ENCODE measurements around the gene AGPAT4.
A peak's percentile ranks its signal among the peaks of the same experiment; 100 is the strongest.

AGPAT4 gene

GRCh38 chr6:161302949-161303348 lies 29.1 kb upstream of the AGPAT4 start:
- H3K79me1 ChIP-seq (ENCODE audit: low read depth, low read length): no peaks in the 10 kb centered on the region
- H3K4me2 ChIP-seq (ENCODE audit: insufficient read depth, low read length, poor library complexity, severe bottlenecking): no peak overlapping the region
- H2BK12ac ChIP-seq (ENCODE audit: low read length): no peak overlapping the region
- H3K18ac ChIP-seq (ENCODE audit: low read length): no peak overlapping the region
- H3K4me3 ChIP-seq (ENCODE audit: low read length in 2 of 2): no peak overlapping the region
- no CpG with 5 or more reads among the region's 6 CpGs for WGBS, 2 donors (ENCODE audit: extremely low coverage in 2 of 2, insufficient read length in 2 of 2, insufficient replicate concordance in 1 of 2)
- peaks cover 0 to 9% (median 0%) of the 10 kb centered on the region in 3 experiments for H3K27me3 ChIP-seq (ENCODE audit: control insufficient read depth in 3 of 3, insufficient read depth in 3 of 3, low read depth in 1 of 3, low read length in 3 of 3)
- H3K27ac ChIP-seq (replicated peaks; ENCODE audit: low read length): no peak overlapping the region
- no peak overlapping the region for H2BK120ac ChIP-seq (ENCODE audit: low read depth, low read length)
- H3K9me3 ChIP-seq (replicated peaks in 1 of 2; ENCODE audit: control insufficient read depth in 2 of 2, insufficient read depth in 1 of 2, low read depth in 1 of 2, low read length in 2 of 2): peaks cover 0 to 2% of the 10 kb centered on the region in 2 donors
- H3K14ac ChIP-seq (ENCODE audit: low read length): no peak overlapping the region
- H2BK15ac ChIP-seq (ENCODE audit: low read length): no peak overlapping the region
- H4K91ac ChIP-seq (ENCODE audit: low read depth, low read length, poor library complexity): no peak overlapping the region
- H2AK5ac ChIP-seq (ENCODE audit: low read depth, low read length): no peak overlapping the region
- no peak for DNase-seq (ENCODE audit: low spot score)
- no peak overlapping the region for H3K4ac ChIP-seq (ENCODE audit: low read length)
- no peak overlapping the region for H2BK5ac ChIP-seq (ENCODE audit: low read length)
- no peak overlapping the region for H4K8ac ChIP-seq (ENCODE audit: low read depth, low read length)
- no peak overlapping the region for H2AFZ ChIP-seq (ENCODE audit: low read length)
- H3K36me3 ChIP-seq (replicated peaks in 1 of 2; ENCODE audit: control insufficient read depth in 2 of 2, insufficient read depth in 2 of 2, low read length in 2 of 2): peaks cover 0 to 3% of the 10 kb centered on the region in 2 donors
- H3K9ac ChIP-seq (ENCODE audit: low read depth, low read length, poor library complexity): no peak overlapping the region
- no peak overlapping the region for H3K23ac ChIP-seq (ENCODE audit: low read depth, low read length, poor library complexity)
- H3K4me1 ChIP-seq (ENCODE audit: control insufficient read depth in 2 of 2, insufficient read depth in 1 of 2, low read depth in 1 of 2, low read length in 2 of 2): no peaks in the 10 kb centered on the region

- Histone ChIP-seq H2BK120ac (ENCODE audit: low read depth, low read length) (no peak overlapping the region), H2BK12ac (ENCODE audit: low read length) (no peak overlapping the region), H3K4me2 (ENCODE audit: insufficient read depth, low read length, poor library complexity, severe bottlenecking) (no peak overlapping the region), H3K9ac (ENCODE audit: low read depth, low read length, poor library complexity) (no peak overlapping the region), H2AFZ (ENCODE audit: low read length) (no peak overlapping the region), H3K23ac (ENCODE audit: low read depth, low read length, poor library complexity) (peak overlapping the region; percentile 85), H3K36me3 (replicated peaks in 1 of 2; ENCODE audit: control insufficient read depth in 2 of 2, insufficient read depth in 2 of 2, low read length in 2 of 2) (peaks cover 0 to 3% of the 10 kb centered on the region in 2 donors), H3K27ac (replicated peaks; ENCODE audit: low read length) (no peak overlapping the region), H3K18ac (ENCODE audit: low read length) (peak overlapping the region; percentile 80), H2BK15ac (ENCODE audit: low read length) (peak overlapping the region; percentile 11), H4K8ac (ENCODE audit: low read depth, low read length) (no peak overlapping the region), H2AK5ac (ENCODE audit: low read depth, low read length) (no peak overlapping the region), H3K4ac (ENCODE audit: low read length) (no peak overlapping the region), H3K9me3 (replicated peaks in 1 of 2; ENCODE audit: control insufficient read depth in 2 of 2, insufficient read depth in 1 of 2, low read depth in 1 of 2, low read length in 2 of 2) (peaks cover 2 to 3% of the 10 kb centered on the region in 2 donors), H3K79me1 (ENCODE audit: low read depth, low read length) (no peaks in the 10 kb centered on the region), H2BK5ac (ENCODE audit: low read length) (no peak overlapping the region), H3K14ac (ENCODE audit: low read length) (peak overlapping the region; percentile 8), H3K4me1 (ENCODE audit: control insufficient read depth in 2 of 2, insufficient read depth in 1 of 2, low read depth in 1 of 2, low read length in 2 of 2) (no peaks in the 10 kb centered on the region), H4K91ac (ENCODE audit: low read depth, low read length, poor library complexity) (no peak overlapping the region), H3K4me3 (ENCODE audit: low read length in 2 of 2) (peak overlapping the region in 1 of 2 donors; percentile 23), H3K27me3 (ENCODE audit: control insufficient read depth in 3 of 3, insufficient read depth in 3 of 3, low read depth in 1 of 3, low read length in 3 of 3) (peaks cover 0 to 9% (median 0%) of the 10 kb centered on the region in 3 experiments)
- WGBS, 2 donors (ENCODE audit: extremely low coverage in 2 of 2, insufficient read length in 2 of 2, insufficient replicate concordance in 1 of 2): no CpG with 5 or more reads among the region's 2 CpGs
- DNase-seq (ENCODE audit: low spot score): no peak
Observed at GRCh38 chr6:161301338-161301737, 27.5 kb upstream of the AGPAT4 start.

GRCh38 chr6:161300823-161301222 lies 27.0 kb upstream of the AGPAT4 start:
- H3K4me1 ChIP-seq (ENCODE audit: control insufficient read depth in 2 of 2, insufficient read depth in 1 of 2, low read depth in 1 of 2, low read length in 2 of 2): no peaks in the 10 kb centered on the region
- no peak overlapping the region for H3K14ac ChIP-seq (ENCODE audit: low read length)
- H3K4ac ChIP-seq (ENCODE audit: low read length): no peak overlapping the region
- no peak overlapping the region for H3K9ac ChIP-seq (ENCODE audit: low read depth, low read length, poor library complexity)
- no peak overlapping the region for H3K23ac ChIP-seq (ENCODE audit: low read depth, low read length, poor library complexity)
- H2AK5ac ChIP-seq (ENCODE audit: low read depth, low read length): no peak overlapping the region
- H4K91ac ChIP-seq (ENCODE audit: low read depth, low read length, poor library complexity): no peak overlapping the region
- no peak overlapping the region for H3K4me3 ChIP-seq (ENCODE audit: low read length in 2 of 2)
- H3K27ac ChIP-seq (replicated peaks; ENCODE audit: low read length): no peak overlapping the region
- no peaks in the 10 kb centered on the region for H3K79me1 ChIP-seq (ENCODE audit: low read depth, low read length)
- H2BK120ac ChIP-seq (ENCODE audit: low read depth, low read length): no peak overlapping the region
- H2AFZ ChIP-seq (ENCODE audit: low read length): no peak overlapping the region
- H3K27me3 ChIP-seq (ENCODE audit: control insufficient read depth in 3 of 3, insufficient read depth in 3 of 3, low read depth in 1 of 3, low read length in 3 of 3): peaks cover 0 to 9% (median 0%) of the 10 kb centered on the region in 3 experiments
- H2BK15ac ChIP-seq (ENCODE audit: low read length): no peak overlapping the region
- no peak overlapping the region for H3K18ac ChIP-seq (ENCODE audit: low read length)
- no peak overlapping the region for H2BK5ac ChIP-seq (ENCODE audit: low read length)
- H3K4me2 ChIP-seq (ENCODE audit: insufficient read depth, low read length, poor library complexity, severe bottlenecking): no peak overlapping the region
- H2BK12ac ChIP-seq (ENCODE audit: low read length): no peak overlapping the region
- H4K8ac ChIP-seq (ENCODE audit: low read depth, low read length): no peak overlapping the region
- H3K9me3 ChIP-seq (replicated peaks in 1 of 2; ENCODE audit: control insufficient read depth in 2 of 2, insufficient read depth in 1 of 2, low read depth in 1 of 2, low read length in 2 of 2): peaks cover 2 to 7% of the 10 kb centered on the region in 2 donors
- DNase-seq (ENCODE audit: low spot score): no peak
- peaks cover 0 to 3% of the 10 kb centered on the region in 2 donors for H3K36me3 ChIP-seq (replicated peaks in 1 of 2; ENCODE audit: control insufficient read depth in 2 of 2, insufficient read depth in 2 of 2, low read length in 2 of 2)

GRCh38 chr6:161299726-161300125 lies 25.9 kb upstream of the AGPAT4 start:
- no CpG with 5 or more reads among the region's 4 CpGs for WGBS, 2 donors (ENCODE audit: extremely low coverage in 2 of 2, insufficient read length in 2 of 2, insufficient replicate concordance in 1 of 2)
- no peak overlapping the region for H2AFZ ChIP-seq (ENCODE audit: low read length)

More at GRCh38 chr6:161299726-161300125, 25.9 kb upstream of the AGPAT4 start:
- Histone ChIP-seq H2AK5ac (ENCODE audit: low read depth, low read length) (no peak overlapping the region), H2BK12ac (ENCODE audit: low read length) (no peak overlapping the region), H3K14ac (ENCODE audit: low read length) (no peak overlapping the region), H2BK5ac (ENCODE audit: low read length) (no peak overlapping the region), H3K9me3 (replicated peaks in 1 of 2; ENCODE audit: control insufficient read depth in 2 of 2, insufficient read depth in 1 of 2, low read depth in 1 of 2, low read length in 2 of 2) (peaks cover 2 to 16% of the 10 kb centered on the region in 2 donors), H3K23ac (ENCODE audit: low read depth, low read length, poor library complexity) (no peak overlapping the region), H3K27me3 (ENCODE audit: control insufficient read depth in 3 of 3, insufficient read depth in 3 of 3, low read depth in 1 of 3, low read length in 3 of 3) (peaks cover 0 to 9% (median 0%) of the 10 kb centered on the region in 3 experiments), H2BK15ac (ENCODE audit: low read length) (no peak overlapping the region), H3K4me2 (ENCODE audit: insufficient read depth, low read length, poor library complexity, severe bottlenecking) (no peak overlapping the region), H3K4me1 (ENCODE audit: control insufficient read depth in 2 of 2, insufficient read depth in 1 of 2, low read depth in 1 of 2, low read length in 2 of 2) (no peaks in the 10 kb centered on the region), H3K27ac (replicated peaks; ENCODE audit: low read length) (no peak overlapping the region), H4K8ac (ENCODE audit: low read depth, low read length) (no peak overlapping the region), H3K18ac (ENCODE audit: low read length) (no peak overlapping the region), H3K9ac (ENCODE audit: low read depth, low read length, poor library complexity) (no peak overlapping the region), H4K91ac (ENCODE audit: low read depth, low read length, poor library complexity) (no peak overlapping the region), H2BK120ac (ENCODE audit: low read depth, low read length) (no peak overlapping the region), H3K4ac (ENCODE audit: low read length) (no peak overlapping the region), H3K4me3 (ENCODE audit: low read length in 2 of 2) (no peak overlapping the region), H3K36me3 (replicated peaks in 1 of 2; ENCODE audit: control insufficient read depth in 2 of 2, insufficient read depth in 2 of 2, low read length in 2 of 2) (peaks cover 0 to 3% of the 10 kb centered on the region in 2 donors), H3K79me1 (ENCODE audit: low read depth, low read length) (no peaks in the 10 kb centered on the region)
- DNase-seq (ENCODE audit: low spot score): no peak

All from neuronal stem cell (in vitro differentiated cells).